Heart right ventricle (tissue), 16 donors: ENCODE results near the gene NAGLU. TPM values are rescaled to one million over a fixed set of nuclear protein-coding genes. Genes with fewer than 3 reads are reported as not detected.

Experiments
- ATAC-seq, 8 donors: fragments of 200-7000 bp; cut with Tn5 transposase; one replicate each; pipeline ENCODE4 v1.9.1; 2020; ENCODE audit warnings: mild to moderate bottlenecking in 8 of 8, moderate library complexity in 8 of 8, moderate number of reproducible peaks in 1 of 8
- DNase-seq, 2 donors: peaks; one replicate each; pipeline ENCODE4 v3.0.0-alpha.2; 2020
- H3K27ac ChIP-seq, 10 donors: fragments of 200-600 bp; sonication (generic) in 2 of 10; one replicate each; pipeline versions ENCODE4 v1.5.0 to v1.8.0; 2020 to 2022; ENCODE audit warnings: mild to moderate bottlenecking in 3 of 10
- H3K27me3 ChIP-seq, 7 donors: fragments of 200-600 bp; one replicate each; pipeline ENCODE4 v1.8.0; 2021 to 2022; ENCODE audit warnings: mild to moderate bottlenecking in 2 of 7
- H3K36me3 ChIP-seq, 9 donors: fragments of 200-600 bp; sonication (generic) in 1 of 9; one replicate each; pipeline versions ENCODE4 v1.5.0 to v1.8.0; 2020 to 2022; ENCODE audit warnings: mild to moderate bottlenecking in 2 of 9
- H3K4me1 ChIP-seq, 9 donors: fragments of 200-600 bp; sonication (generic) in 1 of 9; one replicate each; pipeline versions ENCODE4 v1.5.0 to v1.8.0; 2020 to 2022; ENCODE audit warnings: mild to moderate bottlenecking in 4 of 9
- H3K4me3 ChIP-seq, 10 donors: fragments of 200-600 bp; sonication (generic) in 2 of 10; one replicate each; pipeline versions ENCODE4 v1.5.0 to v1.8.0; 2020 to 2022; ENCODE audit warnings: mild to moderate bottlenecking in 7 of 10, moderate library complexity in 2 of 10
- H3K9me3 ChIP-seq, 11 donors: fragments of 200-600 bp in 10 of 11; sonication (generic) in 2 of 11; one replicate each; pipeline versions ENCODE4 v1.5.0 to v1.8.0; 2013 to 2022; ENCODE audit warnings: mild to moderate bottlenecking in 2 of 11, control low read depth in 1 of 11, moderate library complexity in 1 of 11
- whole genome bisulfite sequencing, 2 donors: extraction: QIAGEN DNeasy Blood & Tissue Kit; methylation state at CpG; one replicate each; pipeline ENCODE4 v1.1.7; 2013; ENCODE audit warnings: inconsistent platforms in 1 of 2; 5-methylcytosine and 5-hydroxymethylcytosine counted together
- intact Hi-C, 10 donors: fragments of 100-400 bp; cut with DNase I; formaldehyde crosslinking; loops; one replicate each; pipeline versions ENCODE4 v1.11.1 to v1.14.2; 2022
- polyA plus RNA-seq, 2 donors: library from polyadenylated mRNA; stranded (reverse); fragments of 200-250 nt; gene quantifications; one replicate each; pipeline ENCODE4 v1.2.3, GENCODE V29; 2013
- total RNA-seq, 10 donors: library from RNA; stranded (reverse); fragmentation: NEBNext Ultra II Directional in 3 of 10; extraction: Animal tissue kit (Norgen Biotek cat#: 25700) in 3 of 10; gene quantifications; one replicate each; pipeline versions ENCODE4 v1.2.1 to v1.2.4, GENCODE V29; 2021 to 2023
- TF ChIP-seq, protein P1 (sequence below), 9 donors: fragments of 200-600 bp; sonication (generic) in 2 of 9; IDR thresholded peaks; one replicate each; pipeline versions ENCODE4 v1.5.0 to v1.8.0; 2021 to 2022; ENCODE audit warnings: antibody characterized with exemption in 9 of 9, mild to moderate bottlenecking in 5 of 9, moderate library complexity in 1 of 9
- donor health status: Arrhythmogenic right ventricular cardiomyopathy.
- donor health status: ischemic (EF 13 %, LVEDD 7.1; RV severe dilation, severe dysfunction).
- donor health status: healthy with polysubstance abuse.
- donor health status: DM: no; HTN: yes; CAD: no.
- donor health status: DM: no; HTN: no; CAD: no.
- donor health status: ischemic (EF 25% LVEDD 6.9; RV normal size, moderate dysfunction).
- donor health status: ischemic (EF 25% LVEDD 5.7; RV mildly dilated, moderate dysfunction).
- donor health status: healthy.
- donor health status: DM: yes; HTN: yes; CAD: no.
- donor health status: Ischemic cardiomyopathy.
- donor health status: ischemic (EF 35%, LVEDD 5.7; RV mildly dilated, moderate dysfunction).
- donor health status: nonischemic (EF 11% LVEDD 7.7; RV severe dilation, severe dysfunction).
- donor health status: DM: yes; HTN: yes; CAD: no.
- donor health status: PGD.
- donor health status: ischemic (EF 29% LVEDD 5.4; RV normal size, mild dysfunction).
- donor health status: nonischemic (EF 23%, LVEDD 6.1; RV moderate dilation, normal function).

The NAGLU gene
- total and polyA plus RNA-seq, 12 donors: 6.8 to 18.3 (median 12.7) TPM

DNA sequence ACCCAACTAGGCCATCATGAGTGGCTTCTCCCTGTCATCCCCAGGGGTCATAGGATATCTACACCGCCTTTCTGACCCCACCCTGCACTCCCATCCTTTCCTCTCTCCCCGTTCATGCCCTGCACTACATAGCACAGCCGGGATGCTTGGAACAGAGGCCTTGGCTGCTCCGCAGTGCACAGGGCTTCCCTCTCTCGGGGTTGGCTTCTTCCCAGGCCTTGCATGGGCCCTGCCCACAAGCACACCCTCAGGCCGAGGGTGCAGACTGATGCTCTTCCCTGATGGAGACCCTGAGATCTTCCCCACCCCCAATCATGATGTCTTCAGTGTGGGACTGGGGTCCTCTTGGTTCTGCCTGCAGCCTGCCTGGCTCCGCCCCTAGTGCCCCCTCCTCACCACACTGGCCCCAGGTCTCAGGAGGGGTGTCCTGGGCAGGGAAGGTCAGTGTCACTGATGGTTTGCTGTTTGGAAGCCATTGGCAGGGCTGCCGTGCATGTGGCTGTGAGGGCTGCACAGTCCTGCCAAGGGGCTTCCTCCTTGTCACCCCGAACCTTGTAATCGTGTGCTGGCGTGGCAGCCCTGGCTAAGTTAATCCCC, 14.3 kb upstream of the NAGLU start:
- 50 to 63% methylated on average over 11 of the region's 11 CpGs for WGBS, 2 donors
- Histone ChIP-seq H3K27ac (peak overlapping the region; percentile 16 to 98 (median 95)), H3K9me3 (no peaks in the 10 kb centered on the region), H3K27me3 (no peaks in the 10 kb centered on the region), H3K4me3 (no peak overlapping the region), H3K4me1 (peaks cover 64 to 95% (median 84%) of the 10 kb centered on the region in 9 donors), H3K36me3 (peaks cover 0 to 32% (median 0%) of the 10 kb centered on the region in 9 donors)
- TF ChIP-seq, protein P1, sequence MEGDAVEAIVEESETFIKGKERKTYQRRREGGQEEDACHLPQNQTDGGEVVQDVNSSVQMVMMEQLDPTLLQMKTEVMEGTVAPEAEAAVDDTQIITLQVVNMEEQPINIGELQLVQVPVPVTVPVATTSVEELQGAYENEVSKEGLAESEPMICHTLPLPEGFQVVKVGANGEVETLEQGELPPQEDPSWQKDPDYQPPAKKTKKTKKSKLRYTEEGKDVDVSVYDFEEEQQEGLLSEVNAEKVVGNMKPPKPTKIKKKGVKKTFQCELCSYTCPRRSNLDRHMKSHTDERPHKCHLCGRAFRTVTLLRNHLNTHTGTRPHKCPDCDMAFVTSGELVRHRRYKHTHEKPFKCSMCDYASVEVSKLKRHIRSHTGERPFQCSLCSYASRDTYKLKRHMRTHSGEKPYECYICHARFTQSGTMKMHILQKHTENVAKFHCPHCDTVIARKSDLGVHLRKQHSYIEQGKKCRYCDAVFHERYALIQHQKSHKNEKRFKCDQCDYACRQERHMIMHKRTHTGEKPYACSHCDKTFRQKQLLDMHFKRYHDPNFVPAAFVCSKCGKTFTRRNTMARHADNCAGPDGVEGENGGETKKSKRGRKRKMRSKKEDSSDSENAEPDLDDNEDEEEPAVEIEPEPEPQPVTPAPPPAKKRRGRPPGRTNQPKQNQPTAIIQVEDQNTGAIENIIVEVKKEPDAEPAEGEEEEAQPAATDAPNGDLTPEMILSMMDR (IDR thresholded peaks at IDR 0.05): no peak
- intact Hi-C loops: loop anchor here in 5 of 10 donors (5.0 to 10.0 kb wide), 6 partner anchors 94 to 557 kb away; partner anchors contain the start of genes CNP (in 1 of the 5), HCRT (in 1 of the 5), HSPB9 (in 1 of the 5) and KAT2A (in 1 of the 5)
- DNase-seq (no peak), ATAC-seq (no peak)

DNA sequence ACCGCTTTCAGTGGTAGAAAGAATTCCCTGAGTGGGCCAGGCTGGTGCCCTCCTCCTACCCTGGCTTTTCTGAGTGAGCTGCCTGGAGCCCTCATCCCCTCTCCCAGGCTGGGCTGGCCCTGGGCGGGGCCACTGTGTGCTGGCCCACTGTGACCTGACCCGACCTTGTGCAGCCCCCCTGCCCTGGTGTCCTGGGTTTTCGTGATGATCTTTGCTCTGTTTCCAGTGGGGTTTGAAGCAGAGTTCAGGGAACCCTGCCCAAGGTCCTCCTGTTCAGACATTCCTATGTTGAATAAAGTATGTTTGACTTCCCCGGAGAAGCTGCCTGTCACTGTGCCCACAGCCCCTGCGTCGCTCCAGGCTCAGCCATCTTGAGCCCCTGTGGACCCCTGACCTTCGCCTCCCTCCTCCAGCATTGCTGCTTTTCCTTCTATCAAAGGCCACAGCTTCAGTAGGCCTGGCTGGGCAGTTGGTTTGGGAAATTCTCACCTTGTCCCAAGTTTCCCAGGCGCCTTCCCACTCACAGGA, 13.7 kb upstream of the NAGLU start:
- intact Hi-C loops: loop anchor here in 5 of 10 donors (5.0 to 10.0 kb wide), 6 partner anchors 95 to 558 kb away; partner anchors contain the start of genes CNP (in 1 of the 5), HCRT (in 1 of the 5), HSPB9 (in 1 of the 5) and KAT2A (in 1 of the 5)
- DNase-seq (no peak), ATAC-seq (no peak)
- Histone ChIP-seq H3K9me3 (no peaks in the 10 kb centered on the region), H3K27ac (peak overlapping the region; percentile 16 to 98 (median 95)), H3K4me1 (peaks cover 64 to 95% (median 84%) of the 10 kb centered on the region in 9 donors), H3K27me3 (no peaks in the 10 kb centered on the region), H3K4me3 (no peak overlapping the region), H3K36me3 (peaks cover 0 to 28% (median 0%) of the 10 kb centered on the region in 9 donors)
- TF ChIP-seq, protein P1 (IDR thresholded peaks at IDR 0.05): no peak
- WGBS, 2 donors: 65 to 66% methylated on average over 9 of the region's 9 CpGs

DNA sequence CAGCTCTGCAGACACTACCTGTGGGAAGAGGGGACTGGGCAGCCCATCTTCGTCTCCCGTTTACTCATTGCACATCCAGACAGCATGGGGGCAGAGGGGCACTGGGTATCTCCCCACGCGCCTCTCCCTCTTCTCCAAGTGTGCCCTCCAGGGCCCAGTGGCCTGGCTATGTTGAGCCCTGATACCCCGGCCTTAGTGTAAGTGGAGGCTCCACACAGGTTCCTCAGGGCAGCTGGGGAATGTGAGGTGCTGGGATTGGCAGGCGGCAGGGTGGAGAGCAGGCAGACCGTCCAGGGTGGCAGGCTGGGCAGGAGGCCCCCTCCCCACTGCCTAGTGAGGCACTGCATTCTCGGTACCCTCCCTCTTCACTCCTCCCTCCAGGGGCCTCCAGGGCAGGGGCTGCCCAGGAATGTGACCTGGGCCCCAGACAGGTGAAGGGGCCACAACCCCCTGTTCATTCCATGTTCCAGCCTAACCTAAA, 13.2 kb upstream of the NAGLU start:
- Histone ChIP-seq H3K9me3 (no peaks in the 10 kb centered on the region), H3K36me3 (peaks cover 0 to 28% (median 0%) of the 10 kb centered on the region in 9 donors), H3K27ac (peak overlapping the region in 9 of 10 donors; percentile 92 to 98 (median 95)), H3K4me1 (peaks cover 61 to 94% (median 79%) of the 10 kb centered on the region in 9 donors), H3K27me3 (no peaks in the 10 kb centered on the region), H3K4me3 (no peak overlapping the region)
- TF ChIP-seq, protein P1 (IDR thresholded peaks at IDR 0.05): no peak
- WGBS, 2 donors: 87 to 89% methylated on average over 8 of the region's 8 CpGs
- DNase-seq (no peak), ATAC-seq (no peak)
- intact Hi-C loops: loop anchor here in 5 of 10 donors (5.0 to 10.0 kb wide), 6 partner anchors 96 to 558 kb away; partner anchors contain the start of genes CNP (in 1 of the 5), HCRT (in 1 of the 5), HSPB9 (in 1 of the 5) and KAT2A (in 1 of the 5)

DNA sequence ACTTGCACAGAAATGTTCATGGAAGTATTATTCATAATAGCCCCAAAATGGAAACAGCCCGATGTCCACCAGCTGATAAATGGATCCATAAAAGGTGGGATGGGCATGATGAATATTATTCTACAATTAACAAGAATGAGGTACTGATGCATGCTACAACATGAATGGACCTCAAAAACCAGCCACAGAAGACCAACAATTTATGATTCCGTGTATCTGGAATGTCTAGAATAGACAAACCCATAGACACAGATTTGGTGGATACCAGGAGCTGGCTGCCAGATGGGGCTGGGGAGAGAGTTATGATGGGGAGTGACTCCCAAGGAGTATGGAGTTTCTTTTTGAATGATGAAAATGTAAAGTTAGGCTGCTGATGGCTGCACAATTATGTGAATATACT, 10.8 kb upstream of the NAGLU start:
- peak overlapping the region in 8 of 10 donors; percentile 61 to 97 (median 72) for H3K27ac ChIP-seq
- WGBS, 2 donors: 86 to 94% methylated on average over 2 of the region's 2 CpGs
- peaks cover 37 to 70% (median 58%) of the 10 kb centered on the region in 9 donors for H3K4me1 ChIP-seq
- no peaks in the 10 kb centered on the region for H3K27me3 ChIP-seq
- peaks cover 0 to 28% (median 0%) of the 10 kb centered on the region in 9 donors for H3K36me3 ChIP-seq
- H3K9me3 ChIP-seq: no peaks in the 10 kb centered on the region
- no peak overlapping the region for H3K4me3 ChIP-seq
- TF ChIP-seq, protein P1 (IDR thresholded peaks at IDR 0.05): no peak
- intact Hi-C loops: loop anchor here in 5 of 10 donors (5.0 to 10.0 kb wide), 6 partner anchors 120 to 560 kb away; partner anchors contain the start of genes CNP (in 1 of the 5), HCRT (in 1 of the 5) and KCNH4 (in 1 of the 5)
- no peak for DNase-seq
- no peak for ATAC-seq
